KMS-11 (cell line): ENCODE measurements around the gene SCD.

Experiments used
- H2AFZ ChIP-seq: fragments of 200-600 bp; sonication (generic); 2 replicates; pipeline ENCODE4 v1.6.1; 2016; ENCODE audit warnings: antibody characterized with exemption, mixed run types, low read depth
- H3K27ac ChIP-seq: fragments of 200-600 bp; sonication (generic); 2 replicates; pipeline ENCODE4 v1.6.1; 2016; ENCODE audit warnings: mild to moderate bottlenecking, mixed run types
- H3K27me3 ChIP-seq: fragments of 200-600 bp; sonication (generic); 2 replicates; pipeline ENCODE4 v1.6.1; 2017; ENCODE audit warnings: mild to moderate bottlenecking, low read depth, mixed run types, moderate library complexity; ENCODE audit not compliant: insufficient read depth
- H3K36me3 ChIP-seq: fragments of 200-600 bp; sonication (generic); 2 replicates; pipeline ENCODE4 v1.6.1; 2017; ENCODE audit warnings: mild to moderate bottlenecking, mixed run types; ENCODE audit not compliant: insufficient read depth
- H3K4me1 ChIP-seq: fragments of 200-600 bp; sonication (generic); 2 replicates; pipeline ENCODE4 v1.6.1; 2016; ENCODE audit warnings: mild to moderate bottlenecking, low read depth, mixed run types; ENCODE audit not compliant: poor library complexity, severe bottlenecking
- H3K4me2 ChIP-seq: fragments of 200-600 bp; sonication (generic); 2 replicates; pipeline ENCODE4 v1.7.0; 2016; ENCODE audit warnings: mild to moderate bottlenecking, mixed run types
- H3K4me3 ChIP-seq: fragments of 200-600 bp; sonication (generic); IDR thresholded peaks from 2 replicates; pipeline ENCODE4 v1.6.1; 2017; ENCODE audit warnings: low read depth, low read length, mixed read lengths; ENCODE audit not compliant: insufficient read depth
- H3K79me2 ChIP-seq: fragments of 200-600 bp; sonication (generic); 2 replicates; pipeline ENCODE4 v1.6.1; 2016; ENCODE audit warnings: low read depth, mixed run types; ENCODE audit not compliant: insufficient read depth
- H3K9ac ChIP-seq: fragments of 200-600 bp; sonication (generic); 2 replicates; pipeline ENCODE4 v1.6.1; 2016; ENCODE audit warnings: mild to moderate bottlenecking, mixed run types
- H4K20me1 ChIP-seq: fragments of 200-600 bp; sonication (generic); 2 replicates; pipeline ENCODE4 v1.6.1; 2016; ENCODE audit warnings: mild to moderate bottlenecking, mixed run types; ENCODE audit not compliant: insufficient read depth
- CTCF ChIP-seq: fragments of 200-600 bp; sonication (generic); conservative IDR thresholded peaks from 2 replicates; pipeline ENCODE4 v1.6.1; 2017; ENCODE audit warnings: low read depth, mild to moderate bottlenecking, antibody characterized with exemption, low read length, moderate library complexity, mixed read lengths

SCD gene

GRCh38 chr10:100360234-100360633, 13.2 kb downstream of the SCD start:
- no peaks in the 10 kb centered on the region for H3K79me2 ChIP-seq
- H3K4me2 ChIP-seq, result no peak overlapping the region
- peaks cover 23% of the 10 kb centered on the region; the same call in 1 of the 2 replicates for H3K36me3 ChIP-seq
- no peak overlapping the region for H2AFZ ChIP-seq
- H3K4me1 ChIP-seq, result peaks cover 7% of the 10 kb centered on the region
- no peaks in the 10 kb centered on the region for H3K27me3 ChIP-seq
- TF ChIP-seq CTCF, result no peak
- H3K27ac ChIP-seq, result no peak overlapping the region
- H3K9ac ChIP-seq, result no peak overlapping the region
- no peak overlapping the region for H3K4me3 ChIP-seq
- no peaks in the 10 kb centered on the region for H4K20me1 ChIP-seq

GRCh38 chr10:100362570-100363496, 15.8 kb downstream of the SCD start:
- no peaks in the 10 kb centered on the region for H3K79me2 ChIP-seq
- no peaks in the 10 kb centered on the region for H3K27me3 ChIP-seq
- TF ChIP-seq CTCF, result no peak
- H4K20me1 ChIP-seq, result no peaks in the 10 kb centered on the region
- 0 out of 2 replicates have a peak, but pooled peaks cover 4% of the 10 kb centered on the region for H3K36me3 ChIP-seq
- H2AFZ ChIP-seq, result no peak overlapping the region
- no peak overlapping the region for H3K9ac ChIP-seq
- H3K4me3 ChIP-seq, result no peak overlapping the region
- H3K4me2 ChIP-seq, result no peak overlapping the region
- H3K27ac ChIP-seq, result no peak overlapping the region
- H3K4me1 ChIP-seq, result peaks cover 15% of the 10 kb centered on the region

GRCh38 chr10:100364175-100364574, 17.1 kb downstream of the SCD start:
- Histone ChIP-seq H3K27ac (no peak overlapping the region), H3K9ac (no peak overlapping the region), H4K20me1 (no peaks in the 10 kb centered on the region), H3K4me2 (no peak overlapping the region), H3K36me3 (0 out of 2 replicates have a peak, but pooled peaks cover 3% of the 10 kb centered on the region), H3K27me3 (no peaks in the 10 kb centered on the region), H3K4me1 (peaks cover 10% of the 10 kb centered on the region), H3K4me3 (no peak overlapping the region), H3K79me2 (no peaks in the 10 kb centered on the region), H2AFZ (no peak overlapping the region)
- no peak for TF ChIP-seq CTCF

- no peaks in the 10 kb centered on the region for H3K36me3 ChIP-seq
- no peaks in the 10 kb centered on the region for H4K20me1 ChIP-seq
- H2AFZ ChIP-seq, result no peak overlapping the region
- H3K4me3 ChIP-seq, result no peak overlapping the region
- H3K4me2 ChIP-seq, result no peak overlapping the region
- H3K4me1 ChIP-seq, result peaks cover 17% of the 10 kb centered on the region
- H3K27me3 ChIP-seq, result no peaks in the 10 kb centered on the region
- no peak for TF ChIP-seq CTCF
- H3K27ac ChIP-seq, result no peak overlapping the region; the same call in 1 of the 2 replicates
- no peak overlapping the region for H3K9ac ChIP-seq
- H3K79me2 ChIP-seq, result no peaks in the 10 kb centered on the region
Measured at GRCh38 chr10:100364735-100365391, 17.8 kb downstream of the SCD start.
